ENCODE data around the gene IL1RAPL1. TPM values are rescaled to one million over a fixed set of nuclear protein-coding genes. Genes with fewer than 3 reads are reported as not detected.

The IL1RAPL1 gene
- total RNA-seq, 1 donor from 2014 or later, result not detected

DNA sequence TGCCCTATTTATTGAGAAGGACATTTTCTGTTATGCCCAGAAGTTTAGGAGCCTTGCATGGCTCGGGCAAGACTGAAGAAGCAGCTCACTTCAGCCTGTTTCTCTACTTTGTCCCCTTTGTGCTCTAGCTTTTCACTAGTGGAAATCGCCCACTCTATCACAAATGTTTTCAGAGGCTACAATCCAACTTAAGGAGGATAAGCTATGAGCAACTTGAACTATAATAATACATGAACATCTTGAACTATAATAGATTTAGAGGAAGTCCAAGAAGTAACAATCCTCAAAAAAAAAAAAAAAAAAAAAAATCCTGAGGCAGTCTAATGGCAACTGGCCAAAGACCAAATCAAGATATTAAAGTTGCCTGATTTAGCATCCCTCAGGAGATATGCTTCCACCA is 452.3 kb downstream of the IL1RAPL1 start:
- Histone ChIP-seq H3K27me3 (no peaks in the 10 kb centered on the region), H3K4me3 (no peak overlapping the region), H3K9me3 (no peaks in the 10 kb centered on the region), H3K27ac (no peak overlapping the region), H3K4me1 (no peaks in the 10 kb centered on the region), H3K36me3 (no peaks in the 10 kb centered on the region)
- intact Hi-C loops (cut with DNase I), result no loop called here
- TF ChIP-seq, protein P1, sequence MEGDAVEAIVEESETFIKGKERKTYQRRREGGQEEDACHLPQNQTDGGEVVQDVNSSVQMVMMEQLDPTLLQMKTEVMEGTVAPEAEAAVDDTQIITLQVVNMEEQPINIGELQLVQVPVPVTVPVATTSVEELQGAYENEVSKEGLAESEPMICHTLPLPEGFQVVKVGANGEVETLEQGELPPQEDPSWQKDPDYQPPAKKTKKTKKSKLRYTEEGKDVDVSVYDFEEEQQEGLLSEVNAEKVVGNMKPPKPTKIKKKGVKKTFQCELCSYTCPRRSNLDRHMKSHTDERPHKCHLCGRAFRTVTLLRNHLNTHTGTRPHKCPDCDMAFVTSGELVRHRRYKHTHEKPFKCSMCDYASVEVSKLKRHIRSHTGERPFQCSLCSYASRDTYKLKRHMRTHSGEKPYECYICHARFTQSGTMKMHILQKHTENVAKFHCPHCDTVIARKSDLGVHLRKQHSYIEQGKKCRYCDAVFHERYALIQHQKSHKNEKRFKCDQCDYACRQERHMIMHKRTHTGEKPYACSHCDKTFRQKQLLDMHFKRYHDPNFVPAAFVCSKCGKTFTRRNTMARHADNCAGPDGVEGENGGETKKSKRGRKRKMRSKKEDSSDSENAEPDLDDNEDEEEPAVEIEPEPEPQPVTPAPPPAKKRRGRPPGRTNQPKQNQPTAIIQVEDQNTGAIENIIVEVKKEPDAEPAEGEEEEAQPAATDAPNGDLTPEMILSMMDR (IDR thresholded peaks at IDR 0.05), result no peak
- DNase-seq (ENCODE audit: low spot score in 2 of 2), result no peak

DNA sequence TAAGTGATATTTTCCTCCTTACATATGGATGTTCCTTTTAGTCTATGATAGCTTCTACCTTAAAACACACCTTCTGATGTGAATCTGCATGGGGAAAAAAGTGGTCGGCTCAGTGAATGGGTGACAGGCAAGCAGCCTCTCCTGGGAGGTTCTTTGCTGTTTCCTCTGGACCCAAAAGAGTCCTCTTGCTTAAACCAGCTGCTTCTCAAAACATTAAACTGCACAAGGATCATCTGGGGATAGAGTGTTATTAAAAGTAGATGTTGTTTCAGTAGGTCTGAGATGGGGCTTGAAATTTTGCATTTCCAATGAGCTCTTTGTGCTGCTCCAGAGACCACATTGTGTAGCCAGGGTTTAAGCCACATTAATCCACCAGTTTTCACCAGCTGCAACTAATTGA is 452.9 kb downstream of the IL1RAPL1 start:
- DNase-seq (ENCODE audit: low spot score in 2 of 2), result no peak
- TF ChIP-seq, protein P1 (IDR thresholded peaks at IDR 0.05), result no peak
- intact Hi-C loops (cut with DNase I), result no loop called here
- H3K9me3 ChIP-seq, result no peaks in the 10 kb centered on the region
- no peak overlapping the region for H3K27ac ChIP-seq
- H3K36me3 ChIP-seq, result no peaks in the 10 kb centered on the region
- no peaks in the 10 kb centered on the region for H3K4me1 ChIP-seq
- no peak overlapping the region for H3K4me3 ChIP-seq
- H3K27me3 ChIP-seq, result no peaks in the 10 kb centered on the region

DNA sequence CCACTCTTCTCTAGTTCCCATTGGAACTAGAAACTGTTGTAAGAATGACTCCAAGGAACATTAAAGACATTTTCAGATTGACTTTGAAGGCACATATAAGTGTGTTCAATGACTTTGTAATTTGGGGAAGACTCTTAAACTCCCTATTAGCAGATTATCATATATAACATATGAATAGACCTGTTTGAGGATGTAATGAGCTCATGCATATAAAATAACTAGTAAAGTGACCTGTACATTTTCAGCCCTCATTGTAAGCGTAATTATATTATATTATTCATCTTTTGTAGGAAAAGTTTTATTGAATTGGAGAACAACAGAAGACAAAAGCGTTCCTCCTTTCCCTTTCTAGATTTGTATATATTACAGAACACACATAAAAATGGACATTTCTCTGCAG is 455.1 kb downstream of the IL1RAPL1 start:
- no peak overlapping the region for H3K27ac ChIP-seq
- H3K9me3 ChIP-seq, result no peaks in the 10 kb centered on the region
- H3K27me3 ChIP-seq, result no peaks in the 10 kb centered on the region
- no peak for DNase-seq (ENCODE audit: low spot score in 2 of 2)
- no peaks in the 10 kb centered on the region for H3K36me3 ChIP-seq
- intact Hi-C loops (cut with DNase I), result no loop called here
- no peak overlapping the region for H3K4me3 ChIP-seq
- no peaks in the 10 kb centered on the region for H3K4me1 ChIP-seq
- TF ChIP-seq, protein P1 (IDR thresholded peaks at IDR 0.05), result no peak

DNA sequence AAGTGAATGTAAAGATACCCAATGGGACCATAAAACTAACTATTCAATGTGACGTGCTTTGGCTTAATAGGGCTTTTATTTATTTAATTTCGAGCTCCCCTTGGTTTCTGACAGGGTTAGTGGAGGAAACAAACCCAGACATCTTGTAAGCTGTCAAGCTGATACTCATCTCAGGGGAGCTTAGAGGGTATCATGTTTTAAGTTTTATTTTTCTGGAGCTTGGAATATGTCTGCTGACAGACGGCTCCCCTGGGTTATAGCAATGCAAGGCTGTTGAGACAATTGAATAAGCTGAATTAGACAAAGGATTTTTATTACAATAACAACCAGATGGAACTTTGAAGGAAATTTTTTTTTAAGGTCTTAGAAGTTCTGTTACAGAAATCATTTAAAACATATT is 456.5 kb downstream of the IL1RAPL1 start:
- H3K4me1 ChIP-seq, result no peaks in the 10 kb centered on the region
- H3K4me3 ChIP-seq, result no peak overlapping the region
- intact Hi-C loops (cut with DNase I), result no loop called here
- DNase-seq (ENCODE audit: low spot score in 2 of 2), result no peak
- H3K36me3 ChIP-seq, result no peaks in the 10 kb centered on the region
- TF ChIP-seq, protein P1 (IDR thresholded peaks at IDR 0.05), result no peak
- no peak overlapping the region for H3K27ac ChIP-seq
- H3K27me3 ChIP-seq, result no peaks in the 10 kb centered on the region
- no peaks in the 10 kb centered on the region for H3K9me3 ChIP-seq

DNA sequence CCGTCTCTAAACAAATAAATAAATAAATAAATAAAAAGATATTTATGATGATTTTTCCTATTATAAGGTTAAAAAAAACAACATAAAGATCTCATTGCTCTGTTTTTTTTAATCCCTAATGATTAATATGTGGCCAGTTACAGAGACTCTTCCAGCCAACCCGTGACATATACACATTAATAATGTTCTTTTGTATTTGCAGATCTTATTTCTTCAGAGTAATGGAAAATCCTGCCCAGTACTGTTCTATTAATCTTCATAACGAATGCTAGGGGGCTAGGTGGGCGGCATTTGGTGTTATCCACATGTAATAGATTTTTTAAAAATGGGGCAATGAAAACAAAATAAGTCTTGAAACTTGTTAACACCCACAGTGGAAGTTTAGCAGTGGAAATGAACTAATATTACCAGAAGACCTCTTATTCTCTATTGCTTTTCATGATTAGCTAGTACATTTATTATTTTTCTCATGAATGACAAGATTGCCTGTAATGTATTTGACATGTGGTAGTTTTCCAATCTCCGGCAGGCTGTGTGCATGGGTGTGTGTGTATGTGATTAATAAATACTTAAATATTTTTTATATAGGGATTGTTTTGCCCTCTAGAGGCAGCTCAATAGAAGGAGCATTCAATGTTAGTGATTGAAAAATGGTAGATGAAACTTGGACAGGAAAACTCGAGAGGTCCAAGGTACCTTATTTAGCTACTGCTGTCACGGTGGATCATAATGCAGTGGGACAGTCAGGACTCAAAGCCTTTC is 457.4 kb downstream of the IL1RAPL1 start:
- H3K9me3 ChIP-seq, result no peaks in the 10 kb centered on the region
- no peak for DNase-seq (ENCODE audit: low spot score in 2 of 2)
- intact Hi-C loops (cut with DNase I), result no loop called here
- no peaks in the 10 kb centered on the region for H3K4me1 ChIP-seq
- no peak overlapping the region for H3K4me3 ChIP-seq
- TF ChIP-seq, protein P1 (IDR thresholded peaks at IDR 0.05), result no peak
- no peak overlapping the region for H3K27ac ChIP-seq
- H3K36me3 ChIP-seq, result no peaks in the 10 kb centered on the region
- H3K27me3 ChIP-seq, result no peaks in the 10 kb centered on the region
